Activated naive CD4-positive, alpha-beta T cell treated with anti-CD3 and anti-CD28 coated beads, Interleukin-2, amount 10 ng/mL, durations not matched to agents 7 days and 5 days (primary cell): Measurements from ENCODE around the gene MMEL1.

Experiments used
- CTCF ChIA-PET: fragments of 350-600 bp; sonication (Branson Sonifier 250); formaldehyde crosslinking; loops from one replicate; lab custom pipeline; 2021; ENCODE audit warnings: antibody characterized with exemption; lab: Charles Lee
- DNase-seq: peaks from one replicate; pipeline ENCODE4 v3.0.0-alpha.2; 2020
- H3K27ac Mint-ChIP-seq: one replicate; pipeline ENCODE4 v1.8.0; 2021; ENCODE audit warnings: mild to moderate bottlenecking, moderate library complexity, mixed read lengths
- H3K27me3 Mint-ChIP-seq: one replicate; pipeline ENCODE4 v1.8.0; 2021; ENCODE audit warnings: mild to moderate bottlenecking, mixed read lengths
- H3K36me3 Mint-ChIP-seq: one replicate; pipeline ENCODE4 v1.8.0; 2021; ENCODE audit warnings: mixed read lengths
- H3K4me1 Mint-ChIP-seq: one replicate; pipeline ENCODE4 v1.8.0; 2021; ENCODE audit warnings: mixed read lengths
- H3K4me3 Mint-ChIP-seq: one replicate; pipeline ENCODE4 v1.8.0; 2021; ENCODE audit warnings: mild to moderate bottlenecking, moderate library complexity, mixed read lengths
- H3K9me3 Mint-ChIP-seq: one replicate; pipeline ENCODE4 v1.8.0; 2021; ENCODE audit warnings: mixed read lengths

MMEL1 gene

GRCh38 chr1:2646837-2647236, 14.0 kb upstream of the MMEL1 start:
- CTCF ChIA-PET, result no interaction called here
- Mint-ChIP-seq H3K4me1 (peaks cover 11% of the 10 kb centered on the region), H3K27ac (no peak overlapping the region), H3K27me3 (peaks cover 36% of the 10 kb centered on the region), H3K36me3 (peaks cover 8% of the 10 kb centered on the region), H3K9me3 (peaks cover 18% of the 10 kb centered on the region), H3K4me3 (no peak overlapping the region)
- no peak for DNase-seq

- no peak overlapping the region for H3K27ac Mint-ChIP-seq
Measured at GRCh38 chr1:2645776-2646175, 13.0 kb upstream of the MMEL1 start.

GRCh38 chr1:2645143-2645542, 12.3 kb upstream of the MMEL1 start:
- DNase-seq, result peak; percentile 14
- peaks cover 18% of the 10 kb centered on the region for H3K9me3 Mint-ChIP-seq
- peaks cover 11% of the 10 kb centered on the region for H3K4me1 Mint-ChIP-seq
- peaks cover 8% of the 10 kb centered on the region for H3K36me3 Mint-ChIP-seq
- peaks cover 21% of the 10 kb centered on the region for H3K27me3 Mint-ChIP-seq
- CTCF ChIA-PET, result no interaction called here
- no peak overlapping the region for H3K27ac Mint-ChIP-seq
- H3K4me3 Mint-ChIP-seq, result no peak overlapping the region

More at GRCh38 chr1:2645776-2646175, 13.0 kb upstream of the MMEL1 start:
- Mint-ChIP-seq H3K9me3 (peaks cover 18% of the 10 kb centered on the region), H3K4me1 (peaks cover 11% of the 10 kb centered on the region), H3K27me3 (peaks cover 27% of the 10 kb centered on the region), H3K4me3 (no peak overlapping the region), H3K36me3 (peaks cover 8% of the 10 kb centered on the region)
- peak; percentile 19 for DNase-seq
- CTCF ChIA-PET, result no interaction called here

GRCh38 chr1:2644591-2645101, 11.8 kb upstream of the MMEL1 start:
- peaks cover 18% of the 10 kb centered on the region for H3K9me3 Mint-ChIP-seq
- H3K27me3 Mint-ChIP-seq, result peaks cover 21% of the 10 kb centered on the region
- CTCF ChIA-PET, result no interaction called here
- no peak overlapping the region for H3K4me3 Mint-ChIP-seq
- H3K36me3 Mint-ChIP-seq, result peaks cover 8% of the 10 kb centered on the region
- H3K27ac Mint-ChIP-seq, result no peak overlapping the region
- peaks cover 11% of the 10 kb centered on the region for H3K4me1 Mint-ChIP-seq
- DNase-seq, result peak; percentile 15

GRCh38 chr1:2644171-2644570, 11.4 kb upstream of the MMEL1 start:
- CTCF ChIA-PET, result no interaction called here
- peak; percentile 18 for DNase-seq
- peaks cover 18% of the 10 kb centered on the region for H3K9me3 Mint-ChIP-seq
- H3K4me3 Mint-ChIP-seq, result peak overlapping the region; percentile 53
- H3K36me3 Mint-ChIP-seq, result peaks cover 8% of the 10 kb centered on the region
- peak overlapping the region; percentile 19 for H3K27ac Mint-ChIP-seq
- H3K27me3 Mint-ChIP-seq, result peaks cover 21% of the 10 kb centered on the region
- peaks cover 11% of the 10 kb centered on the region for H3K4me1 Mint-ChIP-seq

- Mint-ChIP-seq H3K27ac (no peak overlapping the region), H3K27me3 (peaks cover 25% of the 10 kb centered on the region), H3K4me1 (peaks cover 11% of the 10 kb centered on the region), H3K36me3 (peaks cover 8% of the 10 kb centered on the region), H3K9me3 (peaks cover 18% of the 10 kb centered on the region), H3K4me3 (peak overlapping the region; percentile 53)
- CTCF ChIA-PET, result no interaction called here
- peak; percentile 21 for DNase-seq
Measured at GRCh38 chr1:2643414-2644077, 10.7 kb upstream of the MMEL1 start.

- Mint-ChIP-seq H3K4me1 (peaks cover 11% of the 10 kb centered on the region), H3K27ac (peak overlapping the region; percentile 91), H3K27me3 (peaks cover 30% of the 10 kb centered on the region), H3K4me3 (peak overlapping the region; percentile 89), H3K9me3 (peaks cover 12% of the 10 kb centered on the region), H3K36me3 (peaks cover 5% of the 10 kb centered on the region)
- DNase-seq, result peak; percentile 97
- CTCF ChIA-PET, result interaction anchor here (0.5 kb wide), 1 partner anchor 65 kb away, joined by 3 read pairs; no protein-coding TSS in a partner anchor
Measured at GRCh38 chr1:2642560-2643413, 10.0 kb upstream of the MMEL1 start.

GRCh38 chr1:2642131-2642559, 9.3 kb upstream of the MMEL1 start:
- H3K27me3 Mint-ChIP-seq, result peaks cover 33% of the 10 kb centered on the region
- DNase-seq, result no peak
- H3K36me3 Mint-ChIP-seq, result peaks cover 4% of the 10 kb centered on the region
- CTCF ChIA-PET, result interaction anchor here (0.5 kb wide), 1 partner anchor 64 kb away, joined by 3 read pairs; no protein-coding TSS in a partner anchor
- H3K27ac Mint-ChIP-seq, result peak overlapping the region; percentile 91
- H3K9me3 Mint-ChIP-seq, result peaks cover 14% of the 10 kb centered on the region
- peak overlapping the region; percentile 89 for H3K4me3 Mint-ChIP-seq
- H3K4me1 Mint-ChIP-seq, result peaks cover 11% of the 10 kb centered on the region

GRCh38 chr1:2641381-2642130, 8.7 kb upstream of the MMEL1 start:
- DNase-seq, result no peak
- H3K4me1 Mint-ChIP-seq, result peaks cover 11% of the 10 kb centered on the region
- peaks cover 14% of the 10 kb centered on the region for H3K9me3 Mint-ChIP-seq
- H3K4me3 Mint-ChIP-seq, result peak overlapping the region; percentile 89
- CTCF ChIA-PET, result no interaction called here
- no peak overlapping the region for H3K27ac Mint-ChIP-seq
- H3K27me3 Mint-ChIP-seq, result peaks cover 33% of the 10 kb centered on the region
- H3K36me3 Mint-ChIP-seq, result peaks cover 1% of the 10 kb centered on the region

- CTCF ChIA-PET, result no interaction called here
- peaks cover 37% of the 10 kb centered on the region for H3K27me3 Mint-ChIP-seq
- H3K36me3 Mint-ChIP-seq, result peaks cover 4% of the 10 kb centered on the region
- peaks cover 11% of the 10 kb centered on the region for H3K4me1 Mint-ChIP-seq
- no peak for DNase-seq
- H3K9me3 Mint-ChIP-seq, result peaks cover 17% of the 10 kb centered on the region
- no peak overlapping the region for H3K27ac Mint-ChIP-seq
- H3K4me3 Mint-ChIP-seq, result no peak overlapping the region
Measured at GRCh38 chr1:2640626-2641025, 7.8 kb upstream of the MMEL1 start.

- peaks cover 17% of the 10 kb centered on the region for H3K9me3 Mint-ChIP-seq
- H3K4me1 Mint-ChIP-seq, result peaks cover 11% of the 10 kb centered on the region
- H3K27ac Mint-ChIP-seq, result no peak overlapping the region
- H3K36me3 Mint-ChIP-seq, result peaks cover 4% of the 10 kb centered on the region
- no peak for DNase-seq
- H3K4me3 Mint-ChIP-seq, result no peak overlapping the region
- CTCF ChIA-PET, result no interaction called here
- peaks cover 33% of the 10 kb centered on the region for H3K27me3 Mint-ChIP-seq
Measured at GRCh38 chr1:2639607-2640521, 7.0 kb upstream of the MMEL1 start.

GRCh38 chr1:2639203-2639602, 6.4 kb upstream of the MMEL1 start:
- Mint-ChIP-seq H3K4me3 (no peak overlapping the region), H3K27me3 (peaks cover 26% of the 10 kb centered on the region), H3K9me3 (peaks cover 17% of the 10 kb centered on the region), H3K36me3 (peaks cover 4% of the 10 kb centered on the region), H3K27ac (no peak overlapping the region), H3K4me1 (peaks cover 11% of the 10 kb centered on the region)
- CTCF ChIA-PET, result no interaction called here
- DNase-seq, result no peak

- no peak overlapping the region for H3K4me3 Mint-ChIP-seq
- CTCF ChIA-PET, result no interaction called here
- H3K27ac Mint-ChIP-seq, result no peak overlapping the region
- H3K9me3 Mint-ChIP-seq, result peaks cover 17% of the 10 kb centered on the region
- peaks cover 8% of the 10 kb centered on the region for H3K4me1 Mint-ChIP-seq
- peaks cover 4% of the 10 kb centered on the region for H3K36me3 Mint-ChIP-seq
- H3K27me3 Mint-ChIP-seq, result peaks cover 20% of the 10 kb centered on the region
- no peak for DNase-seq
Measured at GRCh38 chr1:2638466-2639115, 5.8 kb upstream of the MMEL1 start.
